GM21423 (cell line): ENCODE measurements around the gene CYTH4.
"Not testable (repeated sequence)": the region's sequence is repeated elsewhere in the genome, so short reads cannot be mapped to it uniquely, and the experiment has no call there.

ENCODE experiments used
- ATAC-seq: cut with Tn5 transposase; IDR thresholded peaks from one replicate; pipeline ENCODE4 v1.9.1; 2021; ENCODE audit warnings: mild to moderate bottlenecking, moderate library complexity; ENCODE audit not compliant: unreplicated experiment

CYTH4 gene

DNA sequence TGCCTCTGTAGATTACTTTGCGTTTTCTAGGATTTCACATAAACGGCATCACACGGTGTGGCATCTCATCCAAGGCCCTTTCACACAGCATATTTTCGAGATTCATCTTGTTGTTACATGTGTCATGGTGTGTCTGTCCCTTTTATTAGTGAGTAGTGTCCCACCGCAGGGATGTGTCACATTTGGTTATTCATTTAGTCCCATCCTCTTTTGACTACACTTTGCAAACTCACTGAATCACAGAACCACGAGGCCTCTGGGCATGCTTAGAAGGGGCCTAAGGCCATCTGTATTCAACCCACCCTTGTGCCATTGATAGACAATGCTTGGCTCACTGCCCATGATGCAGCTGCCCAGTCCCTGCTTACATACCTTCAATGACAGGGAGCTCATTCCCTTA is 34.1 kb upstream of the CYTH4 start:
- no peak for ATAC-seq

DNA sequence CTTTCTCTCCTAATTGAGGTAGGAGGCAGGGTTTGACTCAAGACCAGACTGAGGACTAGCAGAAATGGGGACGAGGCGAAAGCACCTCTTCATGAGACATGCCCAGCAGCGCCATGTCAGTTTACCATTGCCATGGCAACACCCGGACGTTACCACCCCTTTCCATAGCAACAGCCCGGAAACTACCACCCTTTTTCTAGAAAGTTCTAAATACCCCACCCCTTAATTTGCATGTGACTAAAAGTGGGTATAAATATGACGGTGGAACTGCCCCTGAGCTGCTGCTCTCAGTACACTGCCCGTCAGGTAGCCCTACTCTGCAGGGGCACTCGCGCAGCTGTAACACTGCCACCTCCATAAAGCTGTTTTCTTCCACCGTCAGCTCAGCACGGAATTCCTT is 32.3 kb upstream of the CYTH4 start:
- no peak for ATAC-seq

- ATAC-seq = not testable (repeated sequence)
These were observed 30.5 kb upstream of the CYTH4 start for GRCh38 chr22:37251836-37252235.

- no peak for ATAC-seq
These were observed 29.1 kb upstream of the CYTH4 start for GRCh38 chr22:37253126-37253660.

DNA sequence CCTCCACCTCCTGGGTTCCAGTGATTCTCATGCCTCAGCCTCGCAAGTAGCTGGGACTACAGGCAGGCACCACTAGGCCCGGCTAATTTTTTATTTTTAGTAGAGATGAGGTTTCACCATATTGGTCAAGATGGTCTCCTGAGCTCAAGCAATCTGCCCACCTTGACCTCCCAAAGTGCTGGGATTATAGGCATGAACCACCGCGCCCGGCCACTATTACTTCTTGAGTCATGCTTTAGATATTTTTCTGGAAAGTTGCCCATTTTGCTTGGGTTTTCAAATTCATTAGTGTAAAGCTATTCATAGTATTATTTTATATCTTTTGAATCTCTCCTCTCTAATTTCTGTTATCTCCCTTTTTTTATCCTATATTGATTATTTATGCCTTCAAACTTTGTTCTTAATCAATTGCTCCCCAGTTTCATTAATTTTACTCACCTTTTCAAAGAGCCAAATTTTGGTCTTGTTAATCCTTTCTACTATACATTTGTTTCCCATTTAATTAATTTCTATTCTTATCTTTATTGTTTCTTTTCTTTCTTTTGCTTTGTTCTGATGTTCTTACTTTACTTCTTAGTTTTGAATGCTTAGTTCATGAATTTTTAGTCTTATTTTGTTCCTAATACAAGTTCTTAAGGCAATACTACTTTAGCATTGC is 28.0 kb upstream of the CYTH4 start:
- ATAC-seq = no peak

GRCh38 chr22:37254867-37255233 is 27.5 kb upstream of the CYTH4 start:
- no peak for ATAC-seq

- ATAC-seq = no peak
These were observed 26.7 kb upstream of the CYTH4 start for GRCh38 chr22:37255558-37256006.

DNA sequence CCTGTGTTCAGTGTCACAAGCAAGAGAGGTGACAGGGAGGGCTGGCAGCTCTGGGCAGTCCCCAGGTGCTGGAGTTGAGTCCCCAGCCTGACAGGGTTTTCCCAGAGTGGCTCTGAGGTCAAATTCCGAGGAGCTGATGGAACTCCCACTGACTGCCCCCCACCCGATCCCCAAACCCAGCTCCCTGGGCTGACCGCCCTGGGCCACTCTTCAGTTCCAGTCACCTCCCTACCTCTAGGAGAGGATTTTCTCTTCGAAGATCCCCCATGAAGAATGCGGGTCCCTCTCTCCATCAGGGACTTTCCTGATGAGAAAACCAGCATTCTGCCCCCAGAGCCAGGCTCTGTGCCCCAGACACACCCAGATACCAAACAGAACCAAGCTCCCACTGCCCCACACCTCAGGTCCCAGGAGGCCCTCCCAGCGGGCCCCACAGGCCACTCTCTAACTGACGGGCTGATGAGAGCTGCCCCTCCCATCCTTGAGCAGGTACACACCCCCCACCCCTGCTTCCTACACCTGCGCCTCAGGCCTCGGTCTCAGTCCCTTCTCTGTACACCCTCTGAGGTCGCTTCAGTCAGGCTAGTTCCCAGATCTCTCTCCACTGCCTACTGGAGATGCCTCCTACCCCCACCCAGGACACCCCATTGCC is 26.1 kb upstream of the CYTH4 start:
- ATAC-seq = no peak

DNA sequence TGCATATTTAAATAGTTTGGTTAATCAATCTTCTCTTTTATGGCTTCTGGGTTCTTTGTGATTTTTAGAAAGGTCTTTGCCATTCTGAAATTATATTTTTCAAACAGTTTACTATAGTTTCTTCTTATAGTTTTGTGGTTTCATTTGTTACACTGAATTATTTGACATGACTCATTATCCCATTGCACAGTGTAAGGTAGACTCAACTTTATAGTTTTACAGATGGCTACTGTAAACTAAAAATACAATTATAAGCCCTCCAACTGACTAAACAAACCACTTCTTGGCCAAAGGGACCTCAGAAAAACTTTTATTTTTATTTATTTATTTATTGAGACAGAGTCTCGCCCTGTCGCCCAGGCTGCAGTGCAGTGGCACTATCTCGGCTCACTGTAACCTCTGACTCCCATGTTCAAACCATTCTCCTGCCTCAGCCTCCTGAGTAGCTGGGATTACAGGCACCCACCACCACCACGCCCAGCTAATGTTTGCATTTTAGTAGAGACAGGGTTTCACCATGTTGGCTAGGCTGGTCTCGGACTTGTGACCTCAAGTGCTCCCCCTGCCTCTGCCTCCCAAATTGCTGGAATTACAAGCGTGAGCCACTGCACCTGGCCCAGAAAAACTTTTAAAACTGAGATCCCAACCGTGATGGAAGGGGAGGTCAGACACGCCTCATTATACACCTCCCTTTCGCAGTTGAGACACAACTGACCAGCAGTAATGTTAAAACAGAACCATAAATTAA is 24.1 kb upstream of the CYTH4 start:
- ATAC-seq = no peak

DNA sequence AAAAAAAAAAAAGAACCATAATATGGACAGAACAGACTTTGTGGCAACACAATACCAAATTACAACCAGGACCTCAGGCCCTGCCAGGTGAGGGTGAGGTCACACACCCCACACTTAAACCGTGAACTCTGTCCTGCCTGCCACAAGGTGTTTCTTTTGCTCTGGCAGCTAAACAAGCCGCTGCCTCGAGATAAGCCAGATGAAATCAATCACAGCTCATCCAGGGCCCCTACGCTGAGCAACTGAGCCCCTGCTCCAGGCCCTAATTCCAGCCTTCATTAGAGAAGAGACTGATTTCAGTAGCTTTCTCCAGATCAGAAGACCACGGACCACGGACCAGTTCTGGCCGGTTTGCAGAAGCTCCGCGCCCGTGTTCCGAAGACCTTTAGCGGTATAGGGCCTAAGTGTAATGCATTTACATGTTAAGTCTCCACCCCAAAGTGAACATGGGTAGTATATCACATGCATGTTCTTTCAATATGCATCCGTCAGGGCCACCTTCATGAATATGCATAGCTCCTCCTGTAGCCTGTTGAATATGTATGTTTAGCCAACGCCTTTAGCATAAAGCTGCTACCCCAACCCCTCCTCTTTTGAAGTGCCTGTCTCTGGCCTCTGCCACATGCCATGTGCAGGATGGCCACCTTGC is 23.4 kb upstream of the CYTH4 start:
- ATAC-seq = no peak

GRCh38 chr22:37259540-37260029 is 22.7 kb upstream of the CYTH4 start:
- ATAC-seq = no peak

- ATAC-seq = no peak
These were observed 22.0 kb upstream of the CYTH4 start for GRCh38 chr22:37260155-37260795.

DNA sequence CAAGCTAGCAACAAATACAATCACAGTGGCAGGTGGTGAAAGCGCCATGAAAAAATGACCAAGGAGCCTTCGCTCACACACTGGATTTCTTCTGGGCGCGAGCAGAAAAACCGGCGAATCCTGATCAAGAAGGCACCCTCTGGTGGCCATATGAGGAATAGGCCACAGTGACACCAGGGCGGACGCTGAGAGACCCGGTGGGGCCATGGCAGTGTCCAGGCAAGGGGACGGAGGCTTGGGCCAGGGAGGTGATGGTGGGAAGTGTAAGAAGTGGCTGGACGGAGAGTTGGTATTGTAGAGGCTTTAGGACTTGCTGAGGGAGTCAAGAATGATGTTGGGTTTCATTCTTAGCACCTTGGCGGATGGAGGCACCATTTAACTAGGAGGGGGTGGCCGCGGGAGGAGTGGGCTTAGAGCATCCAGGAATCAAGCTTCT is 21.4 kb upstream of the CYTH4 start:
- no peak for ATAC-seq

- no peak for ATAC-seq
These were observed 20.0 kb upstream of the CYTH4 start for GRCh38 chr22:37262346-37262745.

DNA sequence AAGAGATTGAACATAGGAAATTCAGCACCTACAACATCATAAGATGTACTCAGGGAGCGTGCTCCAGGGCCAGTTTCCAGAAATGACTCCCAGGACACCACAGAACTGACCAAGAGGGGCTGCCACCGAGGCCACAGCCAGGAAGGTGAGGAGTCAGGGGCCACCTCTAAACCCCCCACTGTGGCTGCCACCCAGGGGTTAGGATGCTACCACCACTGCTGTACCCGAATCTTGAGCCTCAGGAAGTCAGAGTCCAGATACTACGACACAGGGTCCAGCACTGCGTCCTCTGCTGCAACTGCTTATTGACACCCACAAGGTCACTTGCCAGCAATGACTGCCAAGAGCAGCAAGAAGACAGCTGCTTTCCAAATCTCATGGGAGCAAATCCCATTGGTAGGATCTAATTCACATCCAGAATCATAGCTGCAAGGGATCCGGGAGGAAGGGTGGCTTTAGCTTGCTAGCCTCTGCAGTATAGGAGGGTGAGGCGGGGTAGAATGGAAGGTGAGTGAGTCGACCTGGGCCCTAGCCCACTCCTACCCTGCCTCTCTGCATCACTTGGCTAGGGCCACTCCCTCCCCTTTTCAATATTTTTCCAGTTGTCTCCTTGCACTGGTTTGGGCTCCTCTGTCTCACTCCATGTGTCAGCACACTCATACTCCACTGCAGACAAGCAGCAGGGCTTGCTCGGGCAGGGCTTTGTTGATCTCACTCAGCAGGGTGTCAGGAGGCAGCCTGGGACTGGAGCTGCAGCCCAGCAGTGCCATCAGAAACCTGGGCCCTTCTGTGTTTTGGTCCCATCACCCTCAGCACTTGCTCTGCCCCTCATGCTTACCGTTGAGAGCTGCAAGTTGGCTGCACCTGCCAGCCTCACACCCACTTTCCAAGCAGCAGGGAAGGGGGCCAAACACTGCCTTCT is 18.1 kb upstream of the CYTH4 start:
- no peak for ATAC-seq

- ATAC-seq = no peak
These were observed 15.7 kb upstream of the CYTH4 start for GRCh38 chr22:37266581-37267134.

- ATAC-seq = peak; percentile 83
These were observed 15.1 kb upstream of the CYTH4 start for GRCh38 chr22:37267135-37267587.

- ATAC-seq = no peak
These were observed 14.5 kb upstream of the CYTH4 start for GRCh38 chr22:37267661-37268413.
